Small intestine (tissue), 7 donors: ENCODE measurements around the gene KPNB1. TPM values are rescaled to one million over a fixed set of nuclear protein-coding genes. Genes with fewer than 3 reads are reported as not detected.

Experiments
- DNase-seq, 2 donors: peaks; one replicate each; pipeline versions ENCODE4 v3.0.0 to v3.0.0-alpha.2; 2013
- FAIRE-seq: peaks from 2 replicates; lab custom pipeline; 2012; peaks lifted over from hg19 to GRCh38; lab: Jason Lieb, UNC
- H3K27ac ChIP-seq, 3 donors: one replicate each; pipeline ENCODE4 v1.5.1; 2013; ENCODE audit warnings: low read length in 2 of 3, mild to moderate bottlenecking in 2 of 3, control low read depth in 1 of 3, inconsistent platforms in 1 of 3, low read depth in 1 of 3, moderate library complexity in 1 of 3
- H3K27me3 ChIP-seq, 3 donors: one replicate each; pipeline ENCODE4 v1.6.1; 2013; ENCODE audit warnings: low read length in 3 of 3, inconsistent platforms in 1 of 3; ENCODE audit not compliant: control insufficient read depth in 3 of 3, insufficient read depth in 3 of 3
- H3K36me3 ChIP-seq, 3 donors: one replicate each; pipeline ENCODE4 v1.6.1; 2013; ENCODE audit warnings: low read length in 3 of 3, inconsistent platforms in 1 of 3, low read depth in 1 of 3, mild to moderate bottlenecking in 1 of 3, moderate library complexity in 1 of 3; ENCODE audit not compliant: control insufficient read depth in 3 of 3, insufficient read depth in 2 of 3
- H3K4me1 ChIP-seq, 3 donors: one replicate each; pipeline ENCODE4 v1.6.1; 2013; ENCODE audit warnings: low read length in 2 of 3, inconsistent platforms in 1 of 3, low read depth in 1 of 3, mild to moderate bottlenecking in 1 of 3, moderate library complexity in 1 of 3; ENCODE audit not compliant: control insufficient read depth in 3 of 3, insufficient read depth in 2 of 3
- H3K4me3 ChIP-seq, 3 donors: one replicate each; pipeline ENCODE4 v1.5.1; 2013; ENCODE audit warnings: low read length in 3 of 3, control low read depth in 1 of 3, inconsistent platforms in 1 of 3, low read depth in 1 of 3, mild to moderate bottlenecking in 1 of 3, moderate library complexity in 1 of 3
- H3K9me3 ChIP-seq, 2 donors: one replicate each; pipeline ENCODE4 v1.6.1; 2013; ENCODE audit warnings: low read depth in 1 of 2, low read length in 1 of 2; ENCODE audit not compliant: control insufficient read depth in 2 of 2, insufficient read depth in 1 of 2
- WGBS, 3 donors: extraction: QIAGEN DNeasy Blood & Tissue Kit; methylation state at CpG; one replicate each; pipeline ENCODE4 v1.1.7; 2013; 5-methylcytosine and 5-hydroxymethylcytosine counted together
- polyA plus RNA-seq, 4 donors: library from polyadenylated mRNA; stranded (reverse) in 3 of 4; unstranded in 1 of 4; fragments of 200-250 nt in 3 of 4; fragments of 120-200 nt in 1 of 4; gene quantifications; one replicate each; pipeline versions ENCODE4 v1.2.1 to v1.2.3, GENCODE V29; 2013
- donor health status: healthy with polysubstance abuse.
- donor health status: control.
- donor health status: control.
- donor health status: Bipolar disorder and iron deficiency.
- donor health status: healthy.

KPNB1 gene
- polyA plus RNA-seq, 4 donors: 25.9 to 160 (median 54.7) TPM

DNA sequence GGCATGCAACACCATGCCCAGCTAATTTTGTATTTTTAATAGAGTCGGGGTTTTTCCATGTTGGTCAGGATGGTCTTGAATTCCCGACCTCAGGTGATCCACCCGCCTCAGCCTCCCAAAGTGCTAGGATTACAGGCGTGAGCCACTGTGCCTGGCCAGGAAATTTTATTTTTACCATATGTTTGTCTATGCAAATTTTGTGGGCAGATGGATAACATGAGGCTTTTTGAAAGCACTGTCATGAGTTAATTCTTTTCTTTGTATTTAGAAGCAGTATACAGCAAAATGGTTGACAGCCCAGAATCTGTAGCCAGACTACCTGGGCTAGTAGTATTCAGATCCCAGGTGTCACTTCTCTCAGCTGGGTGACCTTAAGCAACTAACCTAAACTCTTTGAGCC is 8.5 kb upstream of the KPNB1 start:
- 87 to 92% (median 89%) methylated on average over 4 of the region's 4 CpGs for WGBS, 3 donors
- no peak for FAIRE-seq

GRCh38 chr17:47643116-47643515 is 6.6 kb upstream of the KPNB1 start:
- Histone ChIP-seq H3K27me3 (no peaks in the 10 kb centered on the region), H3K4me1 (no peaks in the 10 kb centered on the region), H3K27ac (no peak overlapping the region), H3K4me3 (no peak overlapping the region), H3K36me3 (no peaks in the 10 kb centered on the region), H3K9me3 (no peaks in the 10 kb centered on the region)
- 71 to 93% (median 90%) methylated on average over 2 of the region's 2 CpGs for WGBS, 3 donors
- FAIRE-seq: no peak
- no peak for DNase-seq

More for the DNA sequence above, 8.5 kb upstream of the KPNB1 start:
- H3K9me3 ChIP-seq: no peaks in the 10 kb centered on the region
- H3K27ac ChIP-seq: no peak overlapping the region
- H3K36me3 ChIP-seq: peaks cover 0 to 3% (median 0%) of the 10 kb centered on the region in 3 donors
- H3K4me1 ChIP-seq: no peaks in the 10 kb centered on the region
- no peaks in the 10 kb centered on the region for H3K27me3 ChIP-seq
- no peak for DNase-seq
- no peak overlapping the region for H3K4me3 ChIP-seq

GRCh38 chr17:47644324-47644723 is 5.4 kb upstream of the KPNB1 start:
- no peaks in the 10 kb centered on the region for H3K27me3 ChIP-seq
- FAIRE-seq (no peak), DNase-seq (no peak)
- H3K9me3 ChIP-seq: no peaks in the 10 kb centered on the region
- H3K27ac ChIP-seq: no peak overlapping the region
- WGBS, 3 donors: 84 to 89% (median 89%) methylated on average over 5 of the region's 5 CpGs
- peaks cover 0 to 7% (median 0%) of the 10 kb centered on the region in 3 donors for H3K4me1 ChIP-seq
- no peaks in the 10 kb centered on the region for H3K36me3 ChIP-seq
- no peak overlapping the region for H3K4me3 ChIP-seq

- Histone ChIP-seq H3K4me3 (peak overlapping the region; percentile 84 to 95 (median 90)), H3K36me3 (peaks cover 4 to 15% (median 11%) of the 10 kb centered on the region in 3 donors), H3K4me1 (peaks cover 2 to 20% (median 5%) of the 10 kb centered on the region in 3 donors), H3K9me3 (no peaks in the 10 kb centered on the region), H3K27me3 (no peaks in the 10 kb centered on the region), H3K27ac (peak overlapping the region; percentile 75 to 91 (median 79))
- FAIRE-seq (no peak), DNase-seq (no peak)
- WGBS, 3 donors: 0% methylated on average over 27 to 48 of the region's 48 CpGs; no CpG with 5 or more reads in 1 of the 3 donors
Measured at GRCh38 chr17:47649972-47650524, 329 bp downstream of the KPNB1 start.

DNA sequence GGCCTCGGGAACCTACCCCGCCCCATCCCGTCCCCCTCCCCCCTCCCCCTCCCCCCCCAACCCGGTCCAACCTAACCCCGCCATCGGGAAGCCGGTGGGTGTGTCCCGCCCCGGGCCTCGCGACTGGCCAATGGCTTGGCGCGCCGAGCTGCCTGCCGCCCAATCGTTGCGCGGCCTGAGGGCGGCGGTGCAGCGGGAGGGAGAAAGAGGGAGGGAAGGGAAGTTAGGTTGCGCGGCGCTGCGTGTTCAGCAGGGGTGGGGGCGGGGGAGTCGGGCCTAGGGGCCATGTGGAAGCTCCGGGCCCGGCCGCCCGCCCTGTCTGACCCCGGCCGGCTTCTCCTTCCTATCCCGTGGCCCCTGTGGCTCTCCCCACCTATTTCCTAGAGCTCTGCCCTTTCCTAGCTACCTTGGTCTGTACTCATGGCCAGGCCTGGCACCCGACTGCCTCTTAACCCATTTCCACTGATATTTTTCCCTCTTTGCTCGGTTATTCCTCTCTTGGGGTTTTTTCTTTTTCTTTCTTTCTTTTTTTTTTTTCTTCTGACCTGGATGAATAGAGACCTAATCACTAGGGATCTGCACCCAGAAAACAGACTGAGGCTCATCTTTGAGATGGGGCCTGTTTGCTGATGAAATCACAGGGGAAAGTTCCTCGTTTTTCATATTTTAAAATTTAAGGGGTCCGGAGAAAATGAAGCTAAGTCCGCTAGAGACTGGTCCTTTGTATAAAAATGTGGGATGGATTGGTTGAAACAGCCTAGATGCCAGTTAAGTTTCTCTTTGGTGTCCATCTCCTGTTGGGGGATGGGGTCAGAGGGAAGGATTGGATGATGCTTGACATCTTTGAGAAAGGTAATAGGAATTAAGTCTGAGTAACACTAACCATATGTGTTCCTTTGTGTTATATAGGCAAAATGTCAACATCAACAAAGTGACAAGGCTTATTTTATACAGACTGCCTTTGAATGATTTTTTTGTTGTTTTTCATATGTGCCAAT is 1.1 kb downstream of the KPNB1 start:
- Histone ChIP-seq H3K4me3 (peak overlapping the region; percentile 84 to 95 (median 90)), H3K36me3 (peaks cover 6 to 16% (median 15%) of the 10 kb centered on the region in 3 donors), H3K27me3 (no peaks in the 10 kb centered on the region), H3K27ac (peak overlapping the region in 2 of 3 donors; percentile 79 to 91), H3K4me1 (peaks cover 2 to 20% (median 6%) of the 10 kb centered on the region in 3 donors), H3K9me3 (no peaks in the 10 kb centered on the region)
- no peak for FAIRE-seq
- 0 to 3% (median 1%) methylated on average over 16 to 39 of the region's 39 CpGs for WGBS, 3 donors
- peak; percentile 96 for DNase-seq

DNA sequence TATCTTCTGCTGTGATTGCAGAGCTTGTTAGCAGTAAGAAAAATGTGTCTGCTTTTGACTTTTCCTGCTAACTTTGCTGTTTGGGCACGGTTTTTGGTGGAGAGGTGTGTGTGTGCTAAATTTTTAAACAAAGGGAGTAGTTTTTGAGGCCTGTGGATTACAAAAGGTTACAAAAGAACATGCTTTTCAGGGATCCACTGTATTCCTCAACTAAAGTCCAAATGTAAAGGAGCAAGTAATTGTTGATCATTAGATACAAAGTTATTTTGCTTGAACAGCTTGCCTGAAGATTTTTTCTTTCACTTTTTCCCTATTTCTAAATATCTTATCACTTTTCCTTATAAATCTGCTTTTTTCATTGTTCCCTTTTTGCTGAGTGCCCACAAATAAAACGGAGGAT is 2.0 kb downstream of the KPNB1 start:
- DNase-seq (no peak), FAIRE-seq (no peak)
- H3K27me3 ChIP-seq: no peaks in the 10 kb centered on the region
- H3K4me1 ChIP-seq: peaks cover 2 to 20% (median 6%) of the 10 kb centered on the region in 3 donors
- H3K36me3 ChIP-seq: peaks cover 11 to 25% (median 18%) of the 10 kb centered on the region in 3 donors
- H3K9me3 ChIP-seq: no peaks in the 10 kb centered on the region
- no peak overlapping the region for H3K4me3 ChIP-seq
- H3K27ac ChIP-seq: no peak overlapping the region
- 44 to 53% (median 48%) methylated on average over 2 of the region's 2 CpGs for WGBS, 3 donors

DNA sequence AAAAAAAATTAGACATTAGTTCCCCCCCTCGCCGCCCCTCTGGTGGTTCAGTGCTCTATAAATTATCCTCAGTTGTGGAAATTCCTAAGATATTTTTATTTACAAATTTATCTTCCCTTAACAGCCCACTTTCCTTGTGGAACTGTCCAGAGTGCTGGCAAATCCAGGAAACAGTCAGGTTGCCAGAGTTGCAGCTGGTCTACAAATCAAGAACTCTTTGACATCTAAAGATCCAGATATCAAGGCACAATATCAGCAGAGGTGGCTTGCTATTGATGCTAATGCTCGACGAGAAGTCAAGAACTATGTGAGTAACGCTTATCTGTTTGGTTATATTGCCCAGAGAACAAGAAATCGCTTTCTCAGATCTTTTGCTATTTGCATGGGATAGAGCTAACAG is 2.9 kb downstream of the KPNB1 start:
- Histone ChIP-seq H3K4me1 (peaks cover 2 to 20% (median 6%) of the 10 kb centered on the region in 3 donors), H3K36me3 (peaks cover 13 to 29% (median 26%) of the 10 kb centered on the region in 3 donors), H3K4me3 (no peak overlapping the region), H3K27ac (no peak overlapping the region), H3K27me3 (no peaks in the 10 kb centered on the region), H3K9me3 (no peaks in the 10 kb centered on the region)
- WGBS, 3 donors: 81 to 91% (median 83%) methylated on average over 6 of the region's 6 CpGs
- FAIRE-seq: no peak
- DNase-seq: no peak

DNA sequence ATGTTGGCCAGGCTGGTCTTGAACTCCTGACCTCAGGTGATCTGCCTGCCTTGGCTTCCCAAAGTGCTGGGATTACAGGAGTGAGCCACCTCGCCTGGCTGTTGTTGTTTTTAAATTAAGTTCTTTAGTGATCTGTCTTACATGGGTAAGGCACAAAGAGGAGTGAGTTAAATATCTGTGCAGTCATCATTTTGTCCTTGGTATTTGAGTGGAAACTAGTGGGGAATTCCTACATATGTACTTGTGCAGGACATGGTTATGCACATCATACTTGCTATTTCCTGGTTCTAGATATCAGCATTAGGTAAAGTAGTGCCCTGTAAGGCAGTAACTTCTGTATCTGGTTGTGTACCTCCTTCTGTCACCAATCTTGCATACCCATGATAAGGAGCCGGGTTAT is 3.7 kb downstream of the KPNB1 start:
- peaks cover 17 to 33% (median 32%) of the 10 kb centered on the region in 3 donors for H3K36me3 ChIP-seq
- H3K27ac ChIP-seq: no peak overlapping the region
- no peaks in the 10 kb centered on the region for H3K27me3 ChIP-seq
- H3K4me3 ChIP-seq: no peak overlapping the region
- no peak for DNase-seq
- no peaks in the 10 kb centered on the region for H3K9me3 ChIP-seq
- no peak for FAIRE-seq
- WGBS, 3 donors: 66 to 92% (median 67%) methylated on average over 2 of the region's 2 CpGs
- peaks cover 2 to 20% (median 6%) of the 10 kb centered on the region in 3 donors for H3K4me1 ChIP-seq
